ENCODE results near the gene GPC5. TPM values are rescaled to one million over a fixed set of nuclear protein-coding genes. Genes with fewer than 3 reads are reported as not detected.

Gene GPC5
- total RNA-seq, 4 donors from 2014 or later = 0.24 to 30.8 (median 1.8) TPM; not detected in 1

DNA sequence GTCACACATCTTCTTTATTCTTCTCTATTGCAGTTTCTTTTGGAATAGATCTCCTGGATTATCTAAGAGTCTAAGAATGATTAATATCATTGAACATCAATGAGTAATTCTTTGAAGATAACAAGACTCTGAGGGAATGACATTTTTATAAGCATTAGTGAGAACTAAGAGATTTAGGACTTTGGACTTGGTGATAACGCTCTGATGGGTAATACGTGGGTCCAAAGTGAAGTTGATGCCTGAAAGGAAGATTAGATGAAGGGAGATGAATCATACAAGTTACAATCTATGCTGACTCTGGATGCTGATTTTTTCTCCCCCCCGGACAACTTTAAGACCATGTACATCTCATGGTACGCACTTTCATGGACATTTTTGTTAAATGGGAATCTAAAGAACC, 364.5 kb downstream of the GPC5 start:
- no peak for DNase-seq
- Histone ChIP-seq H3K36me3 (no peaks in the 10 kb centered on the region), H3K27ac (no peak overlapping the region), H3K4me1 (no peaks in the 10 kb centered on the region), H3K27me3 (no peaks in the 10 kb centered on the region), H3K9me3 (no peaks in the 10 kb centered on the region), H3K4me3 (no peak overlapping the region)
- intact Hi-C loops (cut with DNase I; ENCODE audit: low total_unique reads) = no loop called here
- TF ChIP-seq, protein P1, sequence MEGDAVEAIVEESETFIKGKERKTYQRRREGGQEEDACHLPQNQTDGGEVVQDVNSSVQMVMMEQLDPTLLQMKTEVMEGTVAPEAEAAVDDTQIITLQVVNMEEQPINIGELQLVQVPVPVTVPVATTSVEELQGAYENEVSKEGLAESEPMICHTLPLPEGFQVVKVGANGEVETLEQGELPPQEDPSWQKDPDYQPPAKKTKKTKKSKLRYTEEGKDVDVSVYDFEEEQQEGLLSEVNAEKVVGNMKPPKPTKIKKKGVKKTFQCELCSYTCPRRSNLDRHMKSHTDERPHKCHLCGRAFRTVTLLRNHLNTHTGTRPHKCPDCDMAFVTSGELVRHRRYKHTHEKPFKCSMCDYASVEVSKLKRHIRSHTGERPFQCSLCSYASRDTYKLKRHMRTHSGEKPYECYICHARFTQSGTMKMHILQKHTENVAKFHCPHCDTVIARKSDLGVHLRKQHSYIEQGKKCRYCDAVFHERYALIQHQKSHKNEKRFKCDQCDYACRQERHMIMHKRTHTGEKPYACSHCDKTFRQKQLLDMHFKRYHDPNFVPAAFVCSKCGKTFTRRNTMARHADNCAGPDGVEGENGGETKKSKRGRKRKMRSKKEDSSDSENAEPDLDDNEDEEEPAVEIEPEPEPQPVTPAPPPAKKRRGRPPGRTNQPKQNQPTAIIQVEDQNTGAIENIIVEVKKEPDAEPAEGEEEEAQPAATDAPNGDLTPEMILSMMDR (IDR thresholded peaks at IDR 0.05) = no peak
- no peak for TF ChIP-seq POLR2A (IDR thresholded peaks at IDR 0.05)

DNA sequence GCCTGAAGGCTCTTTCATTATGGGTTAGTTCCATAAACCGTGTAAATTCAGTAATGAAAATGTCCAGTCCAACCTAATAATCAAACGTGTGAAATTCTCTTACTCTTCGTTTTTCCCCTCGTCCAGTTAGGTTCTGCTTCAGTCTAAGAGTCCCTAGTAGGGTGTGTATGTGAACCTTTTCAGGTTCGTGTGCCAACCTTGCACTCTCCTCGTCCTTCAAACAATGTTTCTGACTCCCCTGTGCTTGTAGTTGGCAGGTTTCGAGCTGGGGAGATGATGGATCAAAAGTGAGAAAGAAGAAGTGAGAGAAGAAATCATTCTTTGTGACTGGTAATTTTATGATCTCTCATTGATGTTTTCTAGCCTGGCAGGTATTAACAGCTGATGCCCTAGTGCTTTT, 366.1 kb downstream of the GPC5 start:
- Histone ChIP-seq H3K9me3 (no peaks in the 10 kb centered on the region), H3K4me3 (no peak overlapping the region), H3K36me3 (no peaks in the 10 kb centered on the region), H3K4me1 (no peaks in the 10 kb centered on the region), H3K27me3 (no peaks in the 10 kb centered on the region), H3K27ac (no peak overlapping the region)
- no peak for TF ChIP-seq POLR2A (IDR thresholded peaks at IDR 0.05)
- TF ChIP-seq, protein P1 (IDR thresholded peaks at IDR 0.05) = no peak
- DNase-seq = no peak
- intact Hi-C loops (cut with DNase I; ENCODE audit: low total_unique reads) = no loop called here

DNA sequence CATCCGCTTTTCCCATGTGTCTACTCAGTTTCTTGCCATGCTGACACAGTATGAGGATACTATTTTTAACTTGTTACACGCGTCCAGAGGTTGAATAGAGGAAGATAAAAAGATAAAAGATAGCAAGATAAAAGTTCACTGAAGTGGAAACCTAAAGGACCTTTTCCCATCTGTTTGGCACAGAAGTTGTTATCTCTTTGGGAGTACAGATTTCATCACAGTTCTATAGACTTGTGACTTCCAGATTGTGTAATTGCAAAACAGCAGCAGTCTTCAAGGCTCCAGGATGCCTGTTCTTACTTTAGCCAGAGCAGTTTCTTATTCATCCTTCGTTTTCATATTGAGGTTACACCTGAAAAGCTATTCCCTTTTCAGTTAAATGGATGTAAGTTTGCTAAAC, 369.2 kb downstream of the GPC5 start:
- Histone ChIP-seq H3K4me3 (no peak overlapping the region), H3K9me3 (no peaks in the 10 kb centered on the region), H3K36me3 (no peaks in the 10 kb centered on the region), H3K27ac (no peak overlapping the region), H3K27me3 (no peaks in the 10 kb centered on the region), H3K4me1 (no peaks in the 10 kb centered on the region)
- intact Hi-C loops (cut with DNase I; ENCODE audit: low total_unique reads) = no loop called here
- no peak for DNase-seq
- TF ChIP-seq, protein P1 (IDR thresholded peaks at IDR 0.05) = no peak
- no peak for TF ChIP-seq POLR2A (IDR thresholded peaks at IDR 0.05)

DNA sequence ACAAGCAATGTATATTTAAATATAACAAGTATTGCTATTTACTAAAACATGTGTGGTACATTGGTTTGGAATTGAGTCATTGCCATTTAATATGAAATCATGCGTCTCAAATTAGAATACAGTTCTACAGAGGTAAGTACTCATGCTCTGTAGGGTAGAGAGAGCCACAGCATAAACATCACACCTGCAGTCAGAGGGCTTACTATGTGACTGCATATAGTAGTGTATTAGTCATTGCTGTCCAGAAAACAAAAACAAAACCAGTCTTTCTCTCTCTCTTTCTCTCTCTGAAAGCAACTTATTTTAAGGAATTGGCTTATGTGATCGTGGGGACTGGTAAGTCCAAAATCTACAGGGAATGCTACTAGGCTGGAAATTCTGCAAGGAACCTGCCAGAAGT, 370.3 kb downstream of the GPC5 start:
- H3K4me3 ChIP-seq = no peak overlapping the region
- H3K4me1 ChIP-seq = no peaks in the 10 kb centered on the region
- no peak overlapping the region for H3K27ac ChIP-seq
- DNase-seq = no peak
- H3K27me3 ChIP-seq = no peaks in the 10 kb centered on the region
- intact Hi-C loops (cut with DNase I; ENCODE audit: low total_unique reads) = no loop called here
- no peaks in the 10 kb centered on the region for H3K36me3 ChIP-seq
- no peak for TF ChIP-seq POLR2A (IDR thresholded peaks at IDR 0.05)
- TF ChIP-seq, protein P1 (IDR thresholded peaks at IDR 0.05) = no peak
- H3K9me3 ChIP-seq = no peaks in the 10 kb centered on the region

DNA sequence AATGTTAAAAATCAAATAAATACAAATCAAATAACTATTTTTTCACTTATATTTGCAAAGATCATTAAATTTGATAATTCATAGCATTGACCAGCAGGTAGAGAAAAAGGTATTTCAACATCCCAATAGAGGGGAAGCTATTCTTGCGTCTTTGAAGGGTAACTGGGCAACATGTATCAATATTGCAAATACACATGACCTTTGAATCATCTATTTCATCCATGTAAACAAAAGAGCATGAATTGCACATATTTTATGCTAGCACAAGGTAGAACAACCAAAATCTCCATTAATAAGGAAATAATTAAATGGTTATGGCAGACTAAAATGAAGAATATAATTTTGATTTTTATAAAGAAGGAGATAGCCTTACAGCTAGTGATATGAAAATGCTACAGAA, 372.8 kb downstream of the GPC5 start:
- DNase-seq = no peak
- no peak overlapping the region for H3K4me3 ChIP-seq
- TF ChIP-seq, protein P1 (IDR thresholded peaks at IDR 0.05) = no peak
- no peak for TF ChIP-seq POLR2A (IDR thresholded peaks at IDR 0.05)
- H3K27ac ChIP-seq = no peak overlapping the region
- H3K36me3 ChIP-seq = no peaks in the 10 kb centered on the region
- intact Hi-C loops (cut with DNase I; ENCODE audit: low total_unique reads) = no loop called here
- H3K9me3 ChIP-seq = no peaks in the 10 kb centered on the region
- no peaks in the 10 kb centered on the region for H3K27me3 ChIP-seq
- no peaks in the 10 kb centered on the region for H3K4me1 ChIP-seq

Measured in uterus (tissue), 4 donors.